ENCODE data around the gene PLCH2. TPM values are rescaled to one million over a fixed set of nuclear protein-coding genes. Genes with fewer than 3 reads are reported as not detected.

The PLCH2 gene
- polyA plus RNA-seq, 1 of the 3 experiments (the other 2 are of a cell fraction) = 0.08 TPM

DNA sequence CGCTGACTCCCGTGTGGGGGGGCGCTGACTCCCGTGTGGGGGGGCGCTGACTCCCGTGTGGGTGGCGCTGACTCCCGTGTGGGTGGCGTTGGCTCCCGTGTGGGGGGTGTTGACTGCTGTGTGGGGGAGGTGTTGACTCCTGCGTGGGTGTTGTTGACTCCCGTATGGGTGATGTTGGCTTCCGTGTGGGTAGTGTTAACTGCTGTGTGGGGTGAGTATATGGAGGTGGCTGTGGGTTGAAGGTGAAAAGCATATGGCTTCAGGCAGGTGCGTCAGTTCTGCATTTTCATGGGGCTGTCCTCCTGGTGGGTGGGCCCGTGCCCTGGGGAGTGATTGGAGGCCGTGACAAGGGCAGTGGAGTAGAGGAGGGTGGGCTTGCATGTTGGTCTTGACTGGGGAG, 7.9 kb downstream of the PLCH2 start (continued):
- TF ChIP-seq, protein P1, sequence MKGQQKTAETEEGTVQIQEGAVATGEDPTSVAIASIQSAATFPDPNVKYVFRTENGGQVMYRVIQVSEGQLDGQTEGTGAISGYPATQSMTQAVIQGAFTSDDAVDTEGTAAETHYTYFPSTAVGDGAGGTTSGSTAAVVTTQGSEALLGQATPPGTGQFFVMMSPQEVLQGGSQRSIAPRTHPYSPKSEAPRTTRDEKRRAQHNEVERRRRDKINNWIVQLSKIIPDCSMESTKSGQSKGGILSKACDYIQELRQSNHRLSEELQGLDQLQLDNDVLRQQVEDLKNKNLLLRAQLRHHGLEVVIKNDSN (IDR thresholded peaks at IDR 0.05; ENCODE audit: borderline replicate concordance, low read depth) = no peak

DNA sequence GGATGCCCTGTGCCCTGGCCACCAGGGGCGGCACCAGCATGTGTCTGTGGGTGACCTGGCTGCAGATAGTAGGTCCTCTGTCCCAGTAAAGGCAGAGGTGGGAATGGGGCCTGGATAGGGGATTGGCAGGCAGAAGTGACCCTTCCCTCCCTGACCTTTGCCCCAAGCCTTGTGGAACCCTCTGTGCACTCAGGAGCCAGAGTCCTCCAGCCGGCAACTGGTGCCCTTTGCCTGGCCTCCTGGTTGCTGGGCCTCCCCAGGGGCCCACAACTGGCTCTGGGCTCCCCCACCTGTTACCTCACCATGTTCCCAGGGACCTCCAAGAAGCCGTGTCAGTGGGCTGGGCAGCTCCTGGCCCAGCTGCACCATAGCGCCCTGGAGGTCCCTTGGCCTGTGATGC, 10.0 kb downstream of the PLCH2 start:
- WGBS (ENCODE audit: low lambda C conversion rate) = 33% methylated on average over 3 of the region's 4 CpGs
- no peaks in the 10 kb centered on the region for H3K36me3 ChIP-seq (replicated peaks in 1 of 2; ENCODE audit: control insufficient read depth in 1 of 2, insufficient read depth in 2 of 2, low read length in 1 of 2)
- H3K9me3 ChIP-seq = no peaks in the 10 kb centered on the region
- H3K27ac ChIP-seq (ENCODE audit: low read depth in 2 of 2, low read length in 1 of 2) = no peak overlapping the region
- H3K9me2 ChIP-seq = no peaks in the 10 kb centered on the region
- no peaks in the 10 kb centered on the region for H3F3A ChIP-seq (replicated peaks; ENCODE audit: insufficient read depth)
- peaks cover 0 to 25% of the 10 kb centered on the region in 2 experiments; a peak in 1 of 4 replicates for H3K4me1 ChIP-seq (ENCODE audit: control insufficient read depth in 1 of 2, insufficient read depth in 2 of 2, low read depth in 1 of 2, low read length in 1 of 2)
- no peak overlapping the region for H3K4me2 ChIP-seq
- TF ChIP-seq EP300 (IDR thresholded peaks at IDR 0.05; ENCODE audit: borderline replicate concordance in 1 of 2, low read depth in 1 of 2, low read length in 1 of 2) (no peak), EZH2phosphoT487 (IDR thresholded peaks at IDR 0.05; ENCODE audit: borderline replicate concordance, low read depth) (no peak), JUND (IDR thresholded peaks at IDR 0.05) (no peak), GABPA (IDR thresholded peaks at IDR 0.05; ENCODE audit: low read depth) (no peak), MEF2A (IDR thresholded peaks at IDR 0.05; ENCODE audit: borderline replicate concordance, low read depth) (no peak), RCOR1 (IDR thresholded peaks at IDR 0.05; ENCODE audit: low read length) (no peak), RAD21 (IDR thresholded peaks at IDR 0.05; ENCODE audit: low read length) (no peak), FOXJ3 (CRISPR knock-in tag; IDR thresholded peaks at IDR 0.05) (no peak), RFX5 (IDR thresholded peaks at IDR 0.05; ENCODE audit: low read length) (no peak), MXI1 (IDR thresholded peaks at IDR 0.05; ENCODE audit: low read depth, low read length) (no peak), TCF12 (IDR thresholded peaks at IDR 0.05) (no peak), CHD2 (IDR thresholded peaks at IDR 0.05; ENCODE audit: low read length, partially characterized antibody) (no peak), SMC3 (IDR thresholded peaks at IDR 0.05; ENCODE audit: low read depth, low read length) (no peak), RXRA (IDR thresholded peaks at IDR 0.05; ENCODE audit: borderline replicate concordance, low read depth) (no peak), GATA2 (CRISPR knock-in tag; IDR thresholded peaks at IDR 0.05) (no peak), NRF1 (IDR thresholded peaks at IDR 0.05; ENCODE audit: low read depth, low read length) (no peak)
- TF ChIP-seq, protein P2, sequence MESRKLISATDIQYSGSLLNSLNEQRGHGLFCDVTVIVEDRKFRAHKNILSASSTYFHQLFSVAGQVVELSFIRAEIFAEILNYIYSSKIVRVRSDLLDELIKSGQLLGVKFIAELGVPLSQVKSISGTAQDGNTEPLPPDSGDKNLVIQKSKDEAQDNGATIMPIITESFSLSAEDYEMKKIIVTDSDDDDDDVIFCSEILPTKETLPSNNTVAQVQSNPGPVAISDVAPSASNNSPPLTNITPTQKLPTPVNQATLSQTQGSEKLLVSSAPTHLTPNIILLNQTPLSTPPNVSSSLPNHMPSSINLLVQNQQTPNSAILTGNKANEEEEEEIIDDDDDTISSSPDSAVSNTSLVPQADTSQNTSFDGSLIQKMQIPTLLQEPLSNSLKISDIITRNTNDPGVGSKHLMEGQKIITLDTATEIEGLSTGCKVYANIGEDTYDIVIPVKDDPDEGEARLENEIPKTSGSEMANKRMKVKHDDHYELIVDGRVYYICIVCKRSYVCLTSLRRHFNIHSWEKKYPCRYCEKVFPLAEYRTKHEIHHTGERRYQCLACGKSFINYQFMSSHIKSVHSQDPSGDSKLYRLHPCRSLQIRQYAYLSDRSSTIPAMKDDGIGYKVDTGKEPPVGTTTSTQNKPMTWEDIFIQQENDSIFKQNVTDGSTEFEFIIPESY (IDR thresholded peaks at IDR 0.05; ENCODE audit: borderline replicate concordance, low read depth) = no peak
- TF ChIP-seq, protein P3, sequence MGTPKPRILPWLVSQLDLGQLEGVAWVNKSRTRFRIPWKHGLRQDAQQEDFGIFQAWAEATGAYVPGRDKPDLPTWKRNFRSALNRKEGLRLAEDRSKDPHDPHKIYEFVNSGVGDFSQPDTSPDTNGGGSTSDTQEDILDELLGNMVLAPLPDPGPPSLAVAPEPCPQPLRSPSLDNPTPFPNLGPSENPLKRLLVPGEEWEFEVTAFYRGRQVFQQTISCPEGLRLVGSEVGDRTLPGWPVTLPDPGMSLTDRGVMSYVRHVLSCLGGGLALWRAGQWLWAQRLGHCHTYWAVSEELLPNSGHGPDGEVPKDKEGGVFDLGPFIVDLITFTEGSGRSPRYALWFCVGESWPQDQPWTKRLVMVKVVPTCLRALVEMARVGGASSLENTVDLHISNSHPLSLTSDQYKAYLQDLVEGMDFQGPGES (IDR thresholded peaks at IDR 0.05; ENCODE audit: low read depth, low read length) = no peak
- TF ChIP-seq, protein P4, sequence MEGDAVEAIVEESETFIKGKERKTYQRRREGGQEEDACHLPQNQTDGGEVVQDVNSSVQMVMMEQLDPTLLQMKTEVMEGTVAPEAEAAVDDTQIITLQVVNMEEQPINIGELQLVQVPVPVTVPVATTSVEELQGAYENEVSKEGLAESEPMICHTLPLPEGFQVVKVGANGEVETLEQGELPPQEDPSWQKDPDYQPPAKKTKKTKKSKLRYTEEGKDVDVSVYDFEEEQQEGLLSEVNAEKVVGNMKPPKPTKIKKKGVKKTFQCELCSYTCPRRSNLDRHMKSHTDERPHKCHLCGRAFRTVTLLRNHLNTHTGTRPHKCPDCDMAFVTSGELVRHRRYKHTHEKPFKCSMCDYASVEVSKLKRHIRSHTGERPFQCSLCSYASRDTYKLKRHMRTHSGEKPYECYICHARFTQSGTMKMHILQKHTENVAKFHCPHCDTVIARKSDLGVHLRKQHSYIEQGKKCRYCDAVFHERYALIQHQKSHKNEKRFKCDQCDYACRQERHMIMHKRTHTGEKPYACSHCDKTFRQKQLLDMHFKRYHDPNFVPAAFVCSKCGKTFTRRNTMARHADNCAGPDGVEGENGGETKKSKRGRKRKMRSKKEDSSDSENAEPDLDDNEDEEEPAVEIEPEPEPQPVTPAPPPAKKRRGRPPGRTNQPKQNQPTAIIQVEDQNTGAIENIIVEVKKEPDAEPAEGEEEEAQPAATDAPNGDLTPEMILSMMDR (IDR thresholded peaks at IDR 0.05) = no peak
- TF ChIP-seq, protein P1 (IDR thresholded peaks at IDR 0.05; ENCODE audit: borderline replicate concordance, low read depth) = no peak
- POLR2A ChIA-PET = no interaction called here
- H3K27me3 ChIP-seq (ENCODE audit: insufficient read depth) = no peaks in the 10 kb centered on the region
- no peak for DNase-seq
- H3K79me2 ChIP-seq (ENCODE audit: insufficient read depth) = no peaks in the 10 kb centered on the region
- no peak overlapping the region for H3K9ac ChIP-seq
- H4K20me1 ChIP-seq (ENCODE audit: insufficient read depth) = no peaks in the 10 kb centered on the region
- CTCF ChIA-PET = no interaction called here
- H2AFZ ChIP-seq (ENCODE audit: low read depth) = no peak overlapping the region
- H3K4me3 ChIP-seq (ENCODE audit: low read depth in 2 of 2, low read length in 1 of 2) = no peak overlapping the region
